Measurements from ENCODE around the gene HOXD9.

Gene HOXD9

GRCh38 chr2:176137252-176137580 is 14.7 kb downstream of the HOXD9 start:
- Histone ChIP-seq H3K27ac (no peak overlapping the region), H3K27me3 (peaks cover 83% of the 10 kb centered on the region), H3K4me1 (peaks cover 15% of the 10 kb centered on the region), H3K4me3 (no peak overlapping the region), H3K36me3 (no peaks in the 10 kb centered on the region), H3K4me2 (no peak overlapping the region), H3K9me3 (peaks cover 28% of the 10 kb centered on the region; the same call in 1 of the 2 replicates), H3K9ac (no peak overlapping the region), H4K20me1 (peaks cover 19% of the 10 kb centered on the region; the same call in 1 of the 2 replicates)
- TF ChIP-seq Cebpa-rat (IDR thresholded peaks at IDR 0.05) = no peak

- no peak overlapping the region for H3K4me2 ChIP-seq
- H3K4me1 ChIP-seq = peaks cover 15% of the 10 kb centered on the region
- peaks cover 28% of the 10 kb centered on the region; the same call in 1 of the 2 replicates for H3K9me3 ChIP-seq
- no peak for TF ChIP-seq Cebpa-rat (IDR thresholded peaks at IDR 0.05)
- no peaks in the 10 kb centered on the region for H3K36me3 ChIP-seq
- H3K9ac ChIP-seq = no peak overlapping the region
- no peak overlapping the region for H3K4me3 ChIP-seq
- H4K20me1 ChIP-seq = peaks cover 12% of the 10 kb centered on the region; the same call in 1 of the 2 replicates
- no peak overlapping the region for H3K27ac ChIP-seq
- H3K27me3 ChIP-seq = peaks cover 76% of the 10 kb centered on the region
These were observed 15.4 kb downstream of the HOXD9 start for GRCh38 chr2:176137906-176138305.

- Histone ChIP-seq H3K9me3 (peaks cover 28% of the 10 kb centered on the region; the same call in 1 of the 2 replicates), H4K20me1 (peaks cover 6% of the 10 kb centered on the region; the same call in 1 of the 2 replicates), H3K4me1 (peaks cover 15% of the 10 kb centered on the region), H3K9ac (no peak overlapping the region), H3K4me2 (no peak overlapping the region), H3K27ac (no peak overlapping the region), H3K27me3 (peaks cover 74% of the 10 kb centered on the region), H3K4me3 (no peak overlapping the region), H3K36me3 (no peaks in the 10 kb centered on the region)
- TF ChIP-seq Cebpa-rat (IDR thresholded peaks at IDR 0.05) = no peak
These were observed 16.0 kb downstream of the HOXD9 start for GRCh38 chr2:176138526-176138922.

GRCh38 chr2:176138923-176139660 is 16.6 kb downstream of the HOXD9 start:
- H3K27ac ChIP-seq = no peak overlapping the region
- H3K27me3 ChIP-seq = peaks cover 68% of the 10 kb centered on the region
- H3K4me1 ChIP-seq = peaks cover 15% of the 10 kb centered on the region
- no peak for TF ChIP-seq Cebpa-rat (IDR thresholded peaks at IDR 0.05)
- no peaks in the 10 kb centered on the region for H3K36me3 ChIP-seq
- H3K4me2 ChIP-seq = no peak overlapping the region
- no peak overlapping the region for H3K4me3 ChIP-seq
- H4K20me1 ChIP-seq = peaks cover 5% of the 10 kb centered on the region; the same call in 1 of the 2 replicates
- peaks cover 28% of the 10 kb centered on the region; the same call in 1 of the 2 replicates for H3K9me3 ChIP-seq
- no peak overlapping the region for H3K9ac ChIP-seq

GRCh38 chr2:176139661-176140512 is 17.4 kb downstream of the HOXD9 start:
- TF ChIP-seq Cebpa-rat (IDR thresholded peaks at IDR 0.05) = no peak
- H3K4me3 ChIP-seq = no peak overlapping the region
- peaks cover 28% of the 10 kb centered on the region; the same call in 1 of the 2 replicates for H3K9me3 ChIP-seq
- peaks cover 15% of the 10 kb centered on the region for H3K4me1 ChIP-seq
- H3K36me3 ChIP-seq = no peaks in the 10 kb centered on the region
- H3K27me3 ChIP-seq = peaks cover 60% of the 10 kb centered on the region
- no peak overlapping the region for H3K4me2 ChIP-seq
- no peak overlapping the region for H3K9ac ChIP-seq
- peaks cover 5% of the 10 kb centered on the region; the same call in 1 of the 2 replicates for H4K20me1 ChIP-seq
- H3K27ac ChIP-seq = no peak overlapping the region

- Histone ChIP-seq H3K36me3 (no peaks in the 10 kb centered on the region), H3K4me1 (peaks cover 11% of the 10 kb centered on the region), H3K9ac (no peak overlapping the region), H3K27me3 (peaks cover 56% of the 10 kb centered on the region), H4K20me1 (peaks cover 1% of the 10 kb centered on the region; the same call in 1 of the 2 replicates), H3K27ac (no peak overlapping the region), H3K4me2 (no peak overlapping the region; the same call in 1 of the 2 replicates), H3K4me3 (no peak overlapping the region), H3K9me3 (peaks cover 28% of the 10 kb centered on the region; the same call in 1 of the 2 replicates)
- no peak for TF ChIP-seq Cebpa-rat (IDR thresholded peaks at IDR 0.05)
These were observed 18.2 kb downstream of the HOXD9 start for GRCh38 chr2:176140513-176141317.

GRCh38 chr2:176142281-176142680 is 19.8 kb downstream of the HOXD9 start:
- H3K27me3 ChIP-seq = peaks cover 57% of the 10 kb centered on the region
- no peak overlapping the region for H3K27ac ChIP-seq
- H3K36me3 ChIP-seq = no peaks in the 10 kb centered on the region
- no peaks in the 10 kb centered on the region for H3K4me1 ChIP-seq
- no peak overlapping the region for H3K4me3 ChIP-seq
- peaks cover 25% of the 10 kb centered on the region; the same call in 1 of the 2 replicates for H3K9me3 ChIP-seq
- H4K20me1 ChIP-seq = no peaks in the 10 kb centered on the region
- no peak for TF ChIP-seq Cebpa-rat (IDR thresholded peaks at IDR 0.05)
- H3K4me2 ChIP-seq = no peak overlapping the region
- H3K9ac ChIP-seq = no peak overlapping the region

- no peak overlapping the region for H3K4me2 ChIP-seq
- no peak for TF ChIP-seq Cebpa-rat (IDR thresholded peaks at IDR 0.05)
- no peaks in the 10 kb centered on the region for H3K4me1 ChIP-seq
- no peak overlapping the region for H3K4me3 ChIP-seq
- H3K36me3 ChIP-seq = no peaks in the 10 kb centered on the region
- H3K9me3 ChIP-seq = peaks cover 37% of the 10 kb centered on the region
- no peak overlapping the region for H3K9ac ChIP-seq
- no peaks in the 10 kb centered on the region; the same call in 1 of the 2 replicates for H4K20me1 ChIP-seq
- no peak overlapping the region for H3K27ac ChIP-seq
- H3K27me3 ChIP-seq = peaks cover 61% of the 10 kb centered on the region
These were observed 22.8 kb downstream of the HOXD9 start for GRCh38 chr2:176145085-176145969.

Data from BLaER1 (cell line).